ENCODE measurements around the gene SLC25A39.
A peak's percentile ranks its signal among the peaks of the same experiment; 100 is the strongest.
"Not testable (repeated sequence)": the region's sequence is repeated elsewhere in the genome, so short reads cannot be mapped to it uniquely, and the experiment has no call there.

Gene SLC25A39

GRCh38 chr17:44348234-44348987 is 23.8 kb upstream of the SLC25A39 start:
- no peak overlapping the region for H3K27ac ChIP-seq
- TF ChIP-seq ZFX (IDR thresholded peaks at IDR 0.05; ENCODE audit: borderline replicate concordance) (no peak), CTCF (IDR thresholded peaks at IDR 0.05) (no peak)

GRCh38 chr17:44347206-44348055 is 22.8 kb upstream of the SLC25A39 start:
- not testable (repeated sequence) for H3K27ac ChIP-seq

GRCh38 chr17:44346064-44346844 is 21.6 kb upstream of the SLC25A39 start:
- no peak overlapping the region for H3K27ac ChIP-seq

GRCh38 chr17:44345454-44346026 is 20.9 kb upstream of the SLC25A39 start:
- H3K27ac ChIP-seq = peak overlapping the region; percentile 55
- no peak; the same call in 1 of the 2 replicates for TF ChIP-seq CTCF (IDR thresholded peaks at IDR 0.05)
- no peak for TF ChIP-seq ZFX (IDR thresholded peaks at IDR 0.05; ENCODE audit: borderline replicate concordance)

More at GRCh38 chr17:44346064-44346844, 21.6 kb upstream of the SLC25A39 start:
- TF ChIP-seq ZFX (IDR thresholded peaks at IDR 0.05; ENCODE audit: borderline replicate concordance) = no peak
- no peak for TF ChIP-seq CTCF (IDR thresholded peaks at IDR 0.05)

GRCh38 chr17:44344939-44345453 is 20.4 kb upstream of the SLC25A39 start, which contains the start of gene GRN:
Gene GRN (plus strand): TSS chr17:44345302. CDS start chr17:44349165, 3,863 bp downstream.
- H3K27ac ChIP-seq = peak within 1 kb of the TSS; percentile 55

GRCh38 chr17:44343510-44344209 is 19.0 kb upstream of the SLC25A39 start:
- TF ChIP-seq ZFX (IDR thresholded peaks at IDR 0.05; ENCODE audit: borderline replicate concordance) = no peak
- no peak for TF ChIP-seq CTCF (IDR thresholded peaks at IDR 0.05)
- no peak overlapping the region for H3K27ac ChIP-seq

More at GRCh38 chr17:44344939-44345453, 20.4 kb upstream of the SLC25A39 start, which contains the start of gene GRN:
- no peak for TF ChIP-seq ZFX (IDR thresholded peaks at IDR 0.05; ENCODE audit: borderline replicate concordance)
- TF ChIP-seq CTCF (IDR thresholded peaks at IDR 0.05) = no peak

- not testable (repeated sequence) for H3K27ac ChIP-seq
Observed at GRCh38 chr17:44340553-44340952, 15.9 kb upstream of the SLC25A39 start.
